Esophagus muscularis mucosa (tissue), 4 donors: ENCODE results near the gene KIF26B. TPM values are rescaled to one million over a fixed set of nuclear protein-coding genes. Genes with fewer than 3 reads are reported as not detected.

Source experiments
- DNase-seq: peaks from one replicate; pipeline ENCODE4 v3.0.0-alpha.2; 2017; ENCODE audit errors: extremely low spot score
- H3K27ac ChIP-seq, 4 donors: fragments of 200-600 bp; sonication (generic); replicated peaks in 1 of 4; 1 replicate in 3 of 4; 2 replicates in 1 of 4; pipeline ENCODE4 v1.5.1; 2016 to 2019; ENCODE audit warnings: mild to moderate bottlenecking in 1 of 4
- H3K27me3 ChIP-seq, 4 donors: fragments of 200-600 bp; sonication (generic); one replicate each; pipeline versions ENCODE4 v1.5.1 to v1.6.0; 2016 to 2019
- H3K36me3 ChIP-seq, 4 donors: fragments of 200-600 bp; sonication (generic); one replicate each; pipeline ENCODE4 v1.5.1; 2016 to 2019
- H3K4me1 ChIP-seq, 4 donors: fragments of 200-600 bp; sonication (generic); one replicate each; pipeline ENCODE4 v1.5.1; 2016 to 2019
- H3K4me3 ChIP-seq, 4 donors: fragments of 200-600 bp; sonication (generic); 1 replicate in 2 of 4; 2 replicates in 2 of 4; pipeline ENCODE4 v1.5.1; 2016 to 2019; ENCODE audit warnings: mild to moderate bottlenecking in 4 of 4, moderate library complexity in 1 of 4
- H3K9me3 ChIP-seq, 4 donors: fragments of 200-600 bp; sonication (generic); 1 replicate in 3 of 4; 2 replicates in 1 of 4; pipeline ENCODE4 v1.5.1; 2016 to 2019
- EP300 ChIP-seq: sonication (generic); formaldehyde crosslinking; IDR thresholded peaks from one replicate; pipeline ENCODE4 v1.6.1; 2017; ENCODE audit warnings: antibody characterized with exemption
- POLR2A ChIP-seq: fragments of 450-650 bp; IDR thresholded peaks from one replicate; pipeline ENCODE4 v1.6.1; 2017; ENCODE audit warnings: antibody characterized with exemption, moderate library complexity, mild to moderate bottlenecking, low read depth
- POLR2AphosphoS5 ChIP-seq, 2 donors: sonication (generic); formaldehyde crosslinking; IDR thresholded peaks; one replicate each; pipeline ENCODE4 v1.6.1; 2017; ENCODE audit warnings: antibody characterized with exemption in 2 of 2
- WGBS: methylation state at CpG from one replicate; pipeline ENCODE4 v1.1.5; 2018; 5-methylcytosine and 5-hydroxymethylcytosine counted together
- intact Hi-C: fragments of 100-400 bp; cut with DNase I; formaldehyde crosslinking; loops from one replicate; pipeline ENCODE4 v1.15.1; 2023
- total RNA-seq, 4 donors: library from RNA; depleted of rRNA; stranded (reverse); fragments of >200 nt; gene quantifications; one replicate each; pipeline versions ENCODE4 v1.1.0 to v1.2.1, GENCODE V29; 2016
- TF ChIP-seq, protein P1 (sequence below), 3 experiments: fragments of 200-600 bp in 2 of 3; fragments of 450-650 bp in 1 of 3; sonication (generic) in 2 of 3; IDR thresholded peaks; one replicate each; pipeline ENCODE4 v1.5.1; 2017 to 2019; ENCODE audit warnings: antibody characterized with exemption in 3 of 3, mild to moderate bottlenecking in 2 of 3, moderate library complexity in 1 of 3

Gene KIF26B
- total RNA-seq, 4 donors from 2014 or later, result 0.13 to 3.7 (median 1.3) TPM

DNA sequence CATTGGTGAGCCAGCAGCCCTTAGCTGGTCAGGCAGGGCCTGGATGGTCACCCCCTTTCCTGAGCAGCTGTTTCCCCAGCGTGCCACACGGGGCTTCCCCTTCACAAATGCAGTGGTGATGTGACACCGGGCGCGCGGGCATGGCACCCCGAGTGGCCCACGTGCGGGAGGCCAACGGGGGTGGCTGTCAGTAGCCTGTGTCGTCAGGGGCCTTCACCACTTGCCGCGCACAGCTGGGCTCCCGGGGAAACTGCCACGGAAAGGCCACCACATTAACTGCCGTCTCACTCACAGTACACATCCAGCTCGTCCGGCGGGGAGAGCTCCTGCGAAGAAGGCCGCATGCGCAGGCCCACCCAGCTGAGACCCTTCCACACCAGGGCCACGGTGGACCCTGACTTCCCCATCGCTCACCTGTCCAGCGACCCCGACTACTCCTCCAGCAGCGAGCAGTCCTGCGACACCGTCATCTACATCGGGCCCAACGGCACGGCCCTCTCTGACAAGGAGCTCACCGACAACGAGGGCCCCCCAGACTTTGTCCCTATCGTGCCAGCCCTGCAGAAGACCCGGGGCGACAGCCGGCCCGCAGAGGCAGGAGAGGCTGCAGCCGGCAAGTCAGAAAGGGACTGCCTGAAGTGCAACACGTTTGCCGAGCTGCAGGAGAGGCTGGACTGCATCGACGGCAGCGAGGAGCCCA lies 530.5 kb downstream of the KIF26B start:
- peaks cover 0 to 5% (median 0%) of the 10 kb centered on the region in 4 donors for H3K27me3 ChIP-seq
- H3K4me1 ChIP-seq, result peaks cover 12 to 18% (median 16%) of the 10 kb centered on the region in 4 donors
- no peaks in the 10 kb centered on the region for H3K9me3 ChIP-seq
- WGBS, result 98% methylated on average over 39 of the region's 45 CpGs
- DNase-seq, result no peak
- H3K36me3 ChIP-seq, result no peaks in the 10 kb centered on the region
- no peak overlapping the region for H3K27ac ChIP-seq
- intact Hi-C loops, result no loop called here
- TF ChIP-seq, protein P1, sequence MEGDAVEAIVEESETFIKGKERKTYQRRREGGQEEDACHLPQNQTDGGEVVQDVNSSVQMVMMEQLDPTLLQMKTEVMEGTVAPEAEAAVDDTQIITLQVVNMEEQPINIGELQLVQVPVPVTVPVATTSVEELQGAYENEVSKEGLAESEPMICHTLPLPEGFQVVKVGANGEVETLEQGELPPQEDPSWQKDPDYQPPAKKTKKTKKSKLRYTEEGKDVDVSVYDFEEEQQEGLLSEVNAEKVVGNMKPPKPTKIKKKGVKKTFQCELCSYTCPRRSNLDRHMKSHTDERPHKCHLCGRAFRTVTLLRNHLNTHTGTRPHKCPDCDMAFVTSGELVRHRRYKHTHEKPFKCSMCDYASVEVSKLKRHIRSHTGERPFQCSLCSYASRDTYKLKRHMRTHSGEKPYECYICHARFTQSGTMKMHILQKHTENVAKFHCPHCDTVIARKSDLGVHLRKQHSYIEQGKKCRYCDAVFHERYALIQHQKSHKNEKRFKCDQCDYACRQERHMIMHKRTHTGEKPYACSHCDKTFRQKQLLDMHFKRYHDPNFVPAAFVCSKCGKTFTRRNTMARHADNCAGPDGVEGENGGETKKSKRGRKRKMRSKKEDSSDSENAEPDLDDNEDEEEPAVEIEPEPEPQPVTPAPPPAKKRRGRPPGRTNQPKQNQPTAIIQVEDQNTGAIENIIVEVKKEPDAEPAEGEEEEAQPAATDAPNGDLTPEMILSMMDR (IDR thresholded peaks at IDR 0.05), result no peak
- no peak for TF ChIP-seq EP300
- TF ChIP-seq POLR2AphosphoS5 (IDR thresholded peaks at IDR 0.05), result no peak
- TF ChIP-seq POLR2A, result no peak
- no peak overlapping the region for H3K4me3 ChIP-seq

DNA sequence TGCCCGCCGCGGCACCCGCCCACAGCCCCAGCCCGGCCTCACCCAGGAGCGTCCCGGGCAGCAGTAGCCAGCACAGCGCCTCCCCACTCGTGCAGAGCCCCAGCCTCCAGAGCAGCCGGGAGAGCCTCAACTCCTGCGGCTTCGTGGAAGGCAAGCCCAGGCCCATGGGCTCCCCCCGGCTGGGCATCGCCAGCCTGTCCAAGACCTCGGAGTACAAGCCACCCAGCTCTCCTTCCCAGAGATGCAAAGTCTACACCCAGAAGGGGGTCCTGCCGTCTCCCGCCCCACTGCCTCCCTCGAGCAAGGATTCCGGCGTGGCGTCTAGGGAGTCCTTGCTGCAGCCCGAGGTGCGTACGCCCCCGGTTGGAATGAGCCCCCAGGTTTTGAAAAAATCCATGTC lies 531.2 kb downstream of the KIF26B start:
- intact Hi-C loops, result no loop called here
- TF ChIP-seq, protein P1 (IDR thresholded peaks at IDR 0.05), result no peak
- TF ChIP-seq POLR2A (no peak), POLR2AphosphoS5 (IDR thresholded peaks at IDR 0.05) (no peak), EP300 (no peak)
- peaks cover 0 to 5% (median 0%) of the 10 kb centered on the region in 4 donors for H3K27me3 ChIP-seq
- H3K4me1 ChIP-seq, result peaks cover 12 to 18% (median 16%) of the 10 kb centered on the region in 4 donors
- H3K27ac ChIP-seq, result no peak overlapping the region
- 97% methylated on average over 19 of the region's 25 CpGs for WGBS
- no peak for DNase-seq
- no peaks in the 10 kb centered on the region for H3K36me3 ChIP-seq
- H3K9me3 ChIP-seq, result no peaks in the 10 kb centered on the region
- H3K4me3 ChIP-seq, result no peak overlapping the region

DNA sequence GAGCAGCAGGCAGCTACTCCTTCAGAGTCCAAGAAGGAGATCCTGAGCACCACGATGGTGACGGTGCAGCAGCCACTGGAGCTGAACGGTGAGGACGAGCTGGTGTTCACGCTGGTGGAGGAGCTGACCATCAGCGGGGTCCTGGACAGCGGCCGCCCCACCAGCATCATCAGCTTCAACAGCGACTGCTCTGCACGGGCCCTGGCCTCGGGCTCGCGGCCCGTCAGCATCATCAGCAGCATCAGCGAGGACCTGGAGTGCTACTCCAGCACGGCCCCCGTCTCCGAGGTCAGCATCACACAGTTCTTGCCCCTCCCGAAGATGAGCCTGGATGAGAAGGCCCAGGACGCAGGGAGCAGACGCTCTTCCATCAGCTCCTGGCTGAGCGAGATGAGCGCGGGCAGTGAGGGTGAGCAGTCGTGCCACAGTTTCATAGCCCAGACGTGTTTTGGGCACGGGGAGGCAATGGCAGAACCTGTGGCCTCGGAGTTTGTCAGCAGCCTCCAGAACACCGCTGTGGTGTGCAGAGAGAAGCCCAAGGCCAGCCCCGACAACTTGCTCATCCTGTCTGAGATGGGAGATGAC lies 531.8 kb downstream of the KIF26B start:
- no peaks in the 10 kb centered on the region for H3K36me3 ChIP-seq
- 95% methylated on average over 29 of the region's 30 CpGs for WGBS
- intact Hi-C loops, result no loop called here
- DNase-seq, result no peak
- TF ChIP-seq POLR2A (no peak), EP300 (no peak), POLR2AphosphoS5 (IDR thresholded peaks at IDR 0.05) (no peak)
- TF ChIP-seq, protein P1 (IDR thresholded peaks at IDR 0.05), result no peak
- peaks cover 12 to 18% (median 16%) of the 10 kb centered on the region in 4 donors for H3K4me1 ChIP-seq
- no peaks in the 10 kb centered on the region for H3K9me3 ChIP-seq
- H3K4me3 ChIP-seq, result no peak overlapping the region
- H3K27ac ChIP-seq, result no peak overlapping the region
- peaks cover 0 to 5% (median 0%) of the 10 kb centered on the region in 4 donors for H3K27me3 ChIP-seq

DNA sequence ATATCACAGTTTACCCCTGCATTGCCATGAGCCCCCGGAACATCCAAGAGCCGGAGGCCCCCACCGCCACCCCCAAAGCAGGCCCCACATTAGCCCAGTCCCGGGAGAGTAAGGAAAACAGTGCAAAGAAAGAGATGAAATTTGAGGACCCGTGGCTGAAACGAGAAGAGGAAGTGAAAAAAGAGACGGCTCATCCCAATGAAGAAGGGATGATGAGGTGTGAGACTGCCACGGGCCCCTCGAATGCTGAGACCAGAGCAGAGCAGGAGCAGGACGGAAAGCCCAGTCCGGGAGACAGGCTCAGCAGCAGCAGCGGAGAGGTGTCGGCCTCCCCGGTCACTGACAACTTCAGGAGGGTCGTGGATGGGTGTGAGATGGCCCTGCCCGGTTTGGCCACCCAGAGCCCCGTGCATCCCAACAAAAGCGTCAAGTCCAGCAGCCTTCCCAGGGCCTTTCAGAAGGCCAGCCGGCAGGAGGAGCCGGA lies 532.4 kb downstream of the KIF26B start:
- Histone ChIP-seq H3K27ac (no peak overlapping the region), H3K27me3 (peaks cover 0 to 5% (median 0%) of the 10 kb centered on the region in 4 donors), H3K9me3 (no peaks in the 10 kb centered on the region), H3K4me1 (peaks cover 12 to 18% (median 16%) of the 10 kb centered on the region in 4 donors), H3K4me3 (no peak overlapping the region), H3K36me3 (no peaks in the 10 kb centered on the region)
- WGBS, result 83% methylated on average over 15 of the region's 20 CpGs
- no peak for DNase-seq
- intact Hi-C loops, result no loop called here
- TF ChIP-seq POLR2AphosphoS5 (IDR thresholded peaks at IDR 0.05), result no peak
- TF ChIP-seq, protein P1 (IDR thresholded peaks at IDR 0.05), result no peak
- TF ChIP-seq POLR2A, result no peak
- no peak for TF ChIP-seq EP300
